AG20443 (cell line): ENCODE data around the gene DNM3.

Source experiments
- DNase-seq: peaks from one replicate; pipeline ENCODE4 v3.0.0; 2012; ENCODE audit warnings: low spot score, mixed read lengths

The DNM3 gene

GRCh38 chr1:172140591-172140990 lies 299.3 kb downstream of the DNM3 start:
- no peak for DNase-seq

GRCh38 chr1:172141341-172141881 lies 300.1 kb downstream of the DNM3 start:
- DNase-seq, result no peak

- no peak for DNase-seq
Observed at GRCh38 chr1:172142324-172142723, 301.0 kb downstream of the DNM3 start.

- no peak for DNase-seq
Observed at GRCh38 chr1:172143384-172144055, 302.2 kb downstream of the DNM3 start.

GRCh38 chr1:172144445-172145061 lies 303.3 kb downstream of the DNM3 start:
- DNase-seq, result peak; percentile 87

- DNase-seq, result peak; percentile 12
Observed at GRCh38 chr1:172145231-172145651, 303.9 kb downstream of the DNM3 start.

GRCh38 chr1:172145656-172146055 lies 304.4 kb downstream of the DNM3 start:
- DNase-seq, result no peak

- DNase-seq, result no peak
Observed at GRCh38 chr1:172146141-172146850, 305.0 kb downstream of the DNM3 start.

GRCh38 chr1:172147541-172147940 lies 306.2 kb downstream of the DNM3 start:
- DNase-seq, result no peak

GRCh38 chr1:172148213-172148612 lies 306.9 kb downstream of the DNM3 start:
- DNase-seq, result no peak

GRCh38 chr1:172148707-172149106 lies 307.4 kb downstream of the DNM3 start:
- no peak for DNase-seq

GRCh38 chr1:172149346-172149745 lies 308.0 kb downstream of the DNM3 start:
- DNase-seq, result no peak

GRCh38 chr1:172154551-172154950 lies 313.3 kb downstream of the DNM3 start:
- peak; percentile 61 for DNase-seq

- no peak for DNase-seq
Observed at GRCh38 chr1:172155766-172156165, 314.5 kb downstream of the DNM3 start.

- no peak for DNase-seq
Observed at GRCh38 chr1:172162236-172162635, 320.9 kb downstream of the DNM3 start.

- DNase-seq, result no peak
Observed at GRCh38 chr1:172163498-172164215, 322.4 kb downstream of the DNM3 start.

- no peak for DNase-seq
Observed at GRCh38 chr1:172165403-172165802, 324.1 kb downstream of the DNM3 start.

- DNase-seq, result peak; percentile 40
Observed at GRCh38 chr1:172167796-172168596, 326.7 kb downstream of the DNM3 start.

GRCh38 chr1:172168597-172168872 lies 327.2 kb downstream of the DNM3 start:
- DNase-seq, result no peak

GRCh38 chr1:172169836-172170235 lies 328.5 kb downstream of the DNM3 start:
- no peak for DNase-seq

GRCh38 chr1:172172352-172172831 lies 331.1 kb downstream of the DNM3 start:
- DNase-seq, result no peak

- no peak for DNase-seq
Observed at GRCh38 chr1:172176206-172176605, 334.9 kb downstream of the DNM3 start.
